Measurements from ENCODE around the gene CHRNA4. TPM values are rescaled to one million over a fixed set of nuclear protein-coding genes. Genes with fewer than 3 reads are reported as not detected.

Gene CHRNA4
- total RNA-seq, 1 donor from 2014 or later, result not detected

GRCh38 chr20:63351811-63352591 is 9.1 kb downstream of the CHRNA4 start:
- H3K27me3 ChIP-seq (ENCODE audit: low read depth), result peaks cover 22% of the 10 kb centered on the region
- intact Hi-C loops (cut with DNase I), result no loop called here
- H3K4me3 ChIP-seq, result no peak overlapping the region
- DNase-seq, result no peak
- no peak for ATAC-seq
- no peaks in the 10 kb centered on the region for H3K36me3 ChIP-seq
- H3K27ac ChIP-seq, result no peak overlapping the region
- no peaks in the 10 kb centered on the region for H3K4me1 ChIP-seq
- TF ChIP-seq CTCF (IDR thresholded peaks at IDR 0.05), result no peak
- H3K9me3 ChIP-seq, result no peaks in the 10 kb centered on the region

- no peak for ATAC-seq
- H3K4me3 ChIP-seq, result no peak overlapping the region
- H3K27ac ChIP-seq, result no peak overlapping the region
- no peaks in the 10 kb centered on the region for H3K9me3 ChIP-seq
- no peaks in the 10 kb centered on the region for H3K4me1 ChIP-seq
- intact Hi-C loops (cut with DNase I), result no loop called here
- DNase-seq, result no peak
- TF ChIP-seq CTCF (IDR thresholded peaks at IDR 0.05), result no peak
- H3K36me3 ChIP-seq, result no peaks in the 10 kb centered on the region
- peaks cover 27% of the 10 kb centered on the region for H3K27me3 ChIP-seq (ENCODE audit: low read depth)
These were observed 9.8 kb downstream of the CHRNA4 start for GRCh38 chr20:63351326-63351700.

GRCh38 chr20:63350597-63351325 is 10.4 kb downstream of the CHRNA4 start:
- no peak for TF ChIP-seq CTCF (IDR thresholded peaks at IDR 0.05)
- Histone ChIP-seq H3K27me3 (ENCODE audit: low read depth) (peaks cover 33% of the 10 kb centered on the region), H3K27ac (no peak overlapping the region), H3K9me3 (no peaks in the 10 kb centered on the region), H3K36me3 (no peaks in the 10 kb centered on the region), H3K4me1 (peaks cover under 1% of the 10 kb centered on the region), H3K4me3 (no peak overlapping the region)
- DNase-seq (no peak), ATAC-seq (no peak)
- intact Hi-C loops (cut with DNase I), result no loop called here

GRCh38 chr20:63350196-63350595 is 11.0 kb downstream of the CHRNA4 start:
- Histone ChIP-seq H3K27ac (no peak overlapping the region), H3K9me3 (no peaks in the 10 kb centered on the region), H3K36me3 (no peaks in the 10 kb centered on the region), H3K27me3 (ENCODE audit: low read depth) (peaks cover 39% of the 10 kb centered on the region), H3K4me3 (no peak overlapping the region), H3K4me1 (peaks cover 6% of the 10 kb centered on the region)
- no peak for ATAC-seq
- no peak for TF ChIP-seq CTCF (IDR thresholded peaks at IDR 0.05)
- DNase-seq, result no peak
- intact Hi-C loops (cut with DNase I), result no loop called here

GRCh38 chr20:63349516-63349895 is 11.6 kb downstream of the CHRNA4 start:
- Histone ChIP-seq H3K4me1 (peaks cover 6% of the 10 kb centered on the region), H3K36me3 (no peaks in the 10 kb centered on the region), H3K4me3 (no peak overlapping the region), H3K27ac (no peak overlapping the region), H3K9me3 (no peaks in the 10 kb centered on the region), H3K27me3 (ENCODE audit: low read depth) (peaks cover 39% of the 10 kb centered on the region)
- no peak for TF ChIP-seq CTCF (IDR thresholded peaks at IDR 0.05)
- no peak for DNase-seq
- intact Hi-C loops (cut with DNase I), result no loop called here
- ATAC-seq, result no peak

Data from lower lobe of right lung (tissue), 2 donors.